ENCODE results near the gene STK10. TPM values are rescaled to one million over a fixed set of nuclear protein-coding genes. Genes with fewer than 3 reads are reported as not detected.

STK10 gene
- total and polyA plus RNA-seq, 4 donors: 2.8 to 21.7 (median 7.7) TPM

DNA sequence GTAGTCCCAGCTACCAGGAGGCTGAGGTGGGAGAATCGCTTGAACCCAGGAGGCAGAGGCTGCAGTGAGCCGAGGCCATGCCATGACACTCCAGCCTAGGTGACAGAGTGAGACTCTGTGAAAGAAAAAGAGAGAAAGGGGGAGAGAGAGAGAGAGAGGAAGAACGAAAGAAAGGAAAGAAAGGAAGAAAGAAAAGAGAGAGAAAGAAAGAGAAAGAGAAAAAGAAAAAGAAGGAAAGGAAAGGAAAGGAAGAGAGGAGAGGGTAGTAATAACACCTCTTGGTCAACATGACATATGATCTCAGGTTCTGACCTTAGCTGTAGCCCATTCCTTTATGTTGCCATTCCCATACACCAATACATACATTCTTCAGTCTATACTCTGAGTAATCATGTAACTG, 195.7 kb downstream of the STK10 start:
- H3K27ac ChIP-seq (ENCODE audit: low read depth in 1 of 2, low read length in 2 of 2): no peak overlapping the region
- no peaks in the 10 kb centered on the region for H3K27me3 ChIP-seq (ENCODE audit: control insufficient read depth in 4 of 4, insufficient read depth in 4 of 4, low read length in 3 of 4)
- H3K36me3 ChIP-seq (ENCODE audit: control insufficient read depth in 4 of 4, insufficient read depth in 3 of 4, low read depth in 1 of 4, low read length in 3 of 4): peaks cover 0 to 6% (median 2%) of the 10 kb centered on the region in 4 donors
- DNase-seq (ENCODE audit: low spot score): no peak
- peaks cover 3 to 34% (median 11%) of the 10 kb centered on the region in 4 donors for H3K4me1 ChIP-seq (ENCODE audit: control insufficient read depth in 4 of 4, insufficient read depth in 4 of 4, low read length in 3 of 4)
- no peaks in the 10 kb centered on the region for H3K9me3 ChIP-seq (ENCODE audit: control insufficient read depth in 4 of 4, low read length in 3 of 4)
- H3K9ac ChIP-seq (ENCODE audit: low read depth in 1 of 2, low read length in 2 of 2): no peak overlapping the region
- TF ChIP-seq, protein P1, sequence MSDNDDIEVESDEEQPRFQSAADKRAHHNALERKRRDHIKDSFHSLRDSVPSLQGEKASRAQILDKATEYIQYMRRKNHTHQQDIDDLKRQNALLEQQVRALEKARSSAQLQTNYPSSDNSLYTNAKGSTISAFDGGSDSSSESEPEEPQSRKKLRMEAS (IDR thresholded peaks at IDR 0.05): no peak
- 97% methylated on average over 3 of the region's 3 CpGs for WGBS
- H3K4me3 ChIP-seq (ENCODE audit: low read depth in 1 of 3, low read length in 3 of 3): no peak overlapping the region

Other genes starting within 250 kb of the STK10 start
- 10 to 100 TPM; 31.0 to 37.5 TPM for gene FBXW11, start 181.6 kb downstream of the STK10 start, total RNA-seq
- 10 to 100 TPM; 11.2 to 13.0 TPM for gene FBXW11, start 181.6 kb downstream of the STK10 start, polyA plus RNA-seq
- not detected for gene EFCAB9, start 5.9 kb upstream of the STK10 start, total RNA-seq
- not detected for gene EFCAB9, start 5.9 kb upstream of the STK10 start, polyA plus RNA-seq
- gene UBTD2, start 95.5 kb upstream of the STK10 start, total RNA-seq: 1 to 10 TPM; 7.9 to 8.3 TPM
- gene UBTD2, start 95.5 kb upstream of the STK10 start, polyA plus RNA-seq: 1 to 10 TPM; 4.4 to 5.3 TPM